K562 (cell line): Measurements from ENCODE around the gene MAML1. TPM values are rescaled to one million over a fixed set of nuclear protein-coding genes. Genes with fewer than 3 reads are reported as not detected.

Source experiments
- ATAC-seq: fragments of 200-7000 bp; cut with Tn5 transposase; 3 replicates; pipeline ENCODE4 v1.9.1; 2020; ENCODE audit warnings: moderate library complexity
- BruUV-seq: library from RNA; stranded (reverse); fragments of 400-500 nt; replicated peaks from 2 replicates; lab custom pipeline; 2021; lab: Mats Ljungman, UMichigan
- CTCF ChIA-PET: fragments of 300-600 bp; formaldehyde crosslinking; extraction: SDS; loops from one replicate; lab custom pipeline; 2021; ENCODE audit warnings: low intra/inter-chr PET ratio; lab: Yijun Ruan, JAX
- POLR2A ChIA-PET: fragments of 300-600, 350-650 bp; sonication (Branson Sonifier 250); formaldehyde crosslinking; extraction: SDS; loops from one replicate; lab custom pipeline; 2021; ENCODE audit warnings: antibody characterized with exemption, inconsistent platforms; lab: Yijun Ruan, JAX
- DNase-seq, 4 experiments: peaks; one replicate each; pipeline versions ENCODE4 v3.0.0 to v3.0.0-alpha.2; 2011 to 2018; ENCODE audit warnings: low spot score in 3 of 4, mixed read lengths in 3 of 4; ENCODE audit errors: extremely low read depth in 1 of 4
- FAIRE-seq: peaks from 2 replicates; lab custom pipeline; 2011; peaks lifted over from hg19 to GRCh38; lab: Jason Lieb, UNC
- H2AFZ ChIP-seq: 2 replicates; pipeline ENCODE4 v1.6.0; 2011; ENCODE audit warnings: low read depth, low read length, control low read depth, inconsistent platforms
- H3K27ac ChIP-seq: fragments of 200-600 bp; 3 replicates; pipeline ENCODE4 v1.8.0; 2011; ENCODE audit warnings: low read depth, mild to moderate bottlenecking, control low read depth, inconsistent platforms, low read length, moderate library complexity, mixed read lengths; ENCODE audit errors: extremely low read depth
- H3K27me3 ChIP-seq, 2 experiments: fragments of 300-600 bp in 1 of 2; 2 replicates in 1 of 2; 3 replicates in 1 of 2; pipeline versions ENCODE4 v1.6.0 to v1.8.0; 2011; ENCODE audit warnings: inconsistent platforms in 2 of 2, low read length in 2 of 2, mild to moderate bottlenecking in 1 of 2, mixed read lengths in 1 of 2, moderate library complexity in 1 of 2; ENCODE audit not compliant: control insufficient read depth in 2 of 2, insufficient read depth in 2 of 2
- H3K36me3 ChIP-seq: fragments of 300-600 bp; 3 replicates; pipeline ENCODE4 v1.8.0; 2011; ENCODE audit warnings: mild to moderate bottlenecking, low read length, inconsistent platforms; ENCODE audit not compliant: control insufficient read depth, insufficient read depth
- H3K4me1 ChIP-seq, 2 experiments: fragments of 200-600 bp in 1 of 2; replicated peaks in 1 of 2; 2 replicates in 1 of 2; 3 replicates in 1 of 2; pipeline versions ENCODE4 v1.5.1 to v1.8.0; 2011; ENCODE audit warnings: inconsistent platforms in 2 of 2, low read length in 2 of 2, mild to moderate bottlenecking in 1 of 2, mixed read lengths in 1 of 2, moderate library complexity in 1 of 2; ENCODE audit not compliant: control insufficient read depth in 2 of 2, insufficient read depth in 2 of 2
- H3K4me2 ChIP-seq: 2 replicates; pipeline ENCODE4 v1.6.1; 2011; ENCODE audit warnings: low read length, control low read depth, inconsistent platforms, mixed read lengths; ENCODE audit not compliant: insufficient read depth
- H3K4me3 ChIP-seq: fragments of 200-600 bp; sonication (generic), shearing (Covaris generic); 2 replicates; pipeline ENCODE4 v1.5.1; 2016; ENCODE audit warnings: control low read depth, inconsistent platforms
- H3K79me2 ChIP-seq: fragments of 200-600 bp; 3 replicates; pipeline ENCODE4 v1.8.0; 2011; ENCODE audit warnings: low read length, inconsistent platforms; ENCODE audit not compliant: control insufficient read depth, insufficient read depth
- H3K9ac ChIP-seq, 2 experiments: 2 replicates each; pipeline versions ENCODE4 v1.6.0 to v1.6.1; 2011; ENCODE audit warnings: low read depth in 2 of 2, low read length in 2 of 2, control low read depth in 1 of 2, inconsistent platforms in 1 of 2, mild to moderate bottlenecking in 1 of 2, mixed read lengths in 1 of 2; ENCODE audit not compliant: insufficient read depth in 1 of 2
- H3K9me1 ChIP-seq: one replicate; pipeline ENCODE4 v1.6.0; 2011; ENCODE audit warnings: inconsistent platforms, mild to moderate bottlenecking, low read length, moderate library complexity; ENCODE audit not compliant: control insufficient read depth, insufficient read depth
- H3K9me3 ChIP-seq: replicated peaks from 2 replicates; pipeline ENCODE4 v1.5.1; 2011; ENCODE audit warnings: low read depth, low read length, inconsistent platforms; ENCODE audit not compliant: control insufficient read depth, insufficient read depth
- H4K20me1 ChIP-seq: replicated peaks from 2 replicates; pipeline ENCODE4 v1.6.1; 2011; ENCODE audit warnings: low read length, inconsistent platforms, mixed read lengths; ENCODE audit not compliant: control insufficient read depth, insufficient read depth
- CXXC5 ChIP-seq: fragments of 250-450 bp; sonication (Bioruptor Pico); IDR thresholded peaks from 2 replicates; pipeline ENCODE4 v1.8.0; 2022; ENCODE audit warnings: inconsistent platforms, mild to moderate bottlenecking, moderate library complexity
- HBP1 ChIP-seq: fragments of 450-650 bp; formaldehyde crosslinking; IDR thresholded peaks from 2 replicates; pipeline ENCODE4 v1.4.0; 2022; ENCODE audit warnings: missing genetic modification characterization
- KLF10 ChIP-seq: fragments of 250-450 bp; sonication (Bioruptor Pico); IDR thresholded peaks from 2 replicates; pipeline ENCODE4 v1.6.1; 2021; ENCODE audit warnings: matching md5 sums
- TCF15 ChIP-seq: fragments of 250-450 bp; sonication (Bioruptor Pico); IDR thresholded peaks from 2 replicates; pipeline ENCODE4 v1.8.0; 2022; ENCODE audit warnings: moderate library complexity, mild to moderate bottlenecking, inconsistent platforms
- TCF7 ChIP-seq: sonication (generic); IDR thresholded peaks from 2 replicates; pipeline ENCODE4 v1.6.1; 2016; ENCODE audit warnings: antibody characterized with exemption, borderline replicate concordance
- TFE3 ChIP-seq: fragments of 450-650 bp; formaldehyde crosslinking; IDR thresholded peaks from 2 replicates; pipeline ENCODE4 v1.4.0; 2020; ENCODE audit warnings: mild to moderate bottlenecking, mixed read lengths
- THRB ChIP-seq: fragments of 450-650 bp; formaldehyde crosslinking; conservative IDR thresholded peaks from 2 replicates; pipeline ENCODE4 v1.4.0; 2022; ENCODE audit warnings: mild to moderate bottlenecking, missing genetic modification characterization
- U2AF1 ChIP-seq: fragments of 200-400 bp; formaldehyde crosslinking; optimal IDR thresholded peaks from 2 replicates; pipeline ENCODE3; 2017; ENCODE audit warnings: mild to moderate bottlenecking, low read depth, low read length, moderate library complexity
- ZNF133 ChIP-seq: fragments of 250-450 bp; sonication (Bioruptor Pico); IDR thresholded peaks from 2 replicates; pipeline ENCODE4 v1.4.0; 2020; ENCODE audit warnings: mild to moderate bottlenecking
- ZNF253 ChIP-seq: fragments of 250-450 bp; sonication (Bioruptor Pico); conservative IDR thresholded peaks from 2 replicates; pipeline ENCODE4 v1.6.1; 2021; ENCODE audit warnings: mild to moderate bottlenecking
- ZNF695 ChIP-seq: fragments of 450-650 bp; formaldehyde crosslinking; IDR thresholded peaks from 2 replicates; pipeline ENCODE4 v1.4.0; 2020; ENCODE audit warnings: mild to moderate bottlenecking, moderate library complexity
- ZNF830 ChIP-seq: fragments of 250-450 bp; sonication (Bioruptor Pico); IDR thresholded peaks from 2 replicates; pipeline ENCODE4 v1.5.0; 2021; ENCODE audit warnings: mild to moderate bottlenecking
- WGBS: fragments of 100-300 bp; shearing (Covaris generic); methylation state at CpG from one replicate; pipeline ENCODE4 v1.1.6; 2016; ENCODE audit warnings: low coverage, mixed read lengths; ENCODE audit not compliant: insufficient coverage; ENCODE audit errors: missing lambda C conversion rate; 5-methylcytosine and 5-hydroxymethylcytosine counted together
- in situ Hi-C: fragments of 300-500 bp; cut with MboI; formaldehyde crosslinking; loops from 4 replicates; pipeline ENCODE4 v1.15.0; 2018; ENCODE audit warnings: inconsistent platforms, mixed read lengths
- intact Hi-C: fragments of 100-400 bp; cut with micrococcal nuclease; formaldehyde crosslinking; loops from 2 replicates; pipeline ENCODE4 v1.14.2; 2022
- polyA plus RNA-seq, 8 experiments: library from polyadenylated mRNA; depleted of rRNA in 4 of 8; stranded (reverse) in 5 of 8; unstranded in 3 of 8; fragments of >200 nt; fragmentation: Nextera tagmentation in 2 of 8; fragmentation: Illumina TruSeq in 1 of 8; extraction: Ambion mirVana in 2 of 8; extraction: Trizol in 1 of 8; gene quantifications; 2 replicates each; pipeline versions ENCODE4 v1.2.1 to v1.2.3, GENCODE V29; 2011 to 2014; ENCODE audit warnings: inconsistent platforms in 1 of 8, missing spikeins in 1 of 8
- total RNA-seq, 7 experiments: library from RNA; depleted of rRNA in 6 of 7; stranded (reverse); fragments of >200 nt in 6 of 7; fragmentation: Illumina TruSeq in 2 of 7; extraction: Trizol in 2 of 7; gene quantifications; 2 replicates each; pipeline versions ENCODE4 v1.2.1 to v1.2.3, GENCODE V29; 2011 to 2021; ENCODE audit warnings: low replicate concordance in 1 of 7

MAML1 gene
- total and polyA plus RNA-seq, 9 of the 15 experiments (the other 6 are each of a cell fraction or from before 2014, with no cell fraction given), result 0.32 to 18.4 (median 7.0) TPM

GRCh38 chr5:179819296-179820126 lies 86.9 kb downstream of the MAML1 start:
- FAIRE-seq (peak; percentile 54), DNase-seq (peak; percentile 57 to 86 (median 68)), ATAC-seq (peak; percentile 53)
- peak overlapping the region; percentile 98 for H3K27ac ChIP-seq
- no TSS peak for BruUV-seq
- peak overlapping the region; percentile 84 for H2AFZ ChIP-seq
- H3K27me3 ChIP-seq, result no peaks in the 10 kb centered on the region
- CTCF ChIA-PET, result no interaction called here
- H3K4me2 ChIP-seq, result peak overlapping the region; percentile 73
- H3K9me1 ChIP-seq, result peaks cover 12% of the 10 kb centered on the region
- peaks cover 37 to 83% of the 10 kb centered on the region in 2 experiments for H3K4me1 ChIP-seq
- peak overlapping the region; percentile 96 to 97 for H3K9ac ChIP-seq
- peaks cover 48% of the 10 kb centered on the region; the same call in 2 of the 3 replicates for H3K36me3 ChIP-seq
- POLR2A ChIA-PET, result interaction anchor here (0.8 to 3.5 kb wide), 11 partner anchors 7 to 120 kb away, joined by 3 to 30 read pairs (median 5); partner anchors contain the start of genes MAML1 and MGAT4B
- intact Hi-C loops (loop anchor here (2.0 to 5.0 kb wide), 3 partner anchors 15 to 197 kb away; partner anchors contain the start of genes HNRNPH1 and MRNIP), in situ Hi-C loops (no loop called here)
- H3K79me2 ChIP-seq, result peaks cover 68% of the 10 kb centered on the region
- WGBS, result 19% methylated on average over 21 of the region's 26 CpGs
- H3K4me3 ChIP-seq, result no peak overlapping the region
- H3K9me3 ChIP-seq, result no peaks in the 10 kb centered on the region
- peaks cover 30% of the 10 kb centered on the region for H4K20me1 ChIP-seq
- peak; percentile 87 for TF ChIP-seq THRB (CRISPR knock-in tag)
- TF ChIP-seq CXXC5 (CRISPR knock-in tag), result peak; percentile 89
- peak; percentile 92 for TF ChIP-seq ZNF695 (CRISPR knock-in tag)
- TF ChIP-seq TFE3 (CRISPR knock-in tag), result peak; percentile 40
- peak; percentile 94 for TF ChIP-seq TCF15
- TF ChIP-seq U2AF1, result no peak
- peak; percentile 88 for TF ChIP-seq HBP1 (CRISPR knock-in tag)
- no peak for TF ChIP-seq TCF7
- peak; percentile 91; the same call in 1 of the 2 replicates for TF ChIP-seq ZNF133
- no peak for TF ChIP-seq ZNF253 (CRISPR knock-in tag)
- no peak for TF ChIP-seq ZNF830 (CRISPR knock-in tag)
- TF ChIP-seq KLF10 (CRISPR knock-in tag), result no peak
